GM21390 (cell line): Measurements from ENCODE around the gene ST3GAL3.
"Not testable (repeated sequence)": the region's sequence is repeated elsewhere in the genome, so short reads cannot be mapped to it uniquely, and the experiment has no call there.

Experiments used
- ATAC-seq: cut with Tn5 transposase; IDR thresholded peaks from one replicate; pipeline ENCODE4 v1.9.1; 2021; ENCODE audit not compliant: unreplicated experiment

The ST3GAL3 gene

GRCh38 chr1:43699281-43699680 lies 8.1 kb upstream of the ST3GAL3 start:
- ATAC-seq: no peak

GRCh38 chr1:43703836-43704235 lies 3.5 kb upstream of the ST3GAL3 start:
- no peak for ATAC-seq

GRCh38 chr1:43704838-43705237 lies 2.5 kb upstream of the ST3GAL3 start:
- no peak for ATAC-seq

- no peak for ATAC-seq
Observed at GRCh38 chr1:43705334-43705733, 2.0 kb upstream of the ST3GAL3 start.

GRCh38 chr1:43705982-43706597 lies 1.2 kb upstream of the ST3GAL3 start:
- ATAC-seq: no peak

DNA sequence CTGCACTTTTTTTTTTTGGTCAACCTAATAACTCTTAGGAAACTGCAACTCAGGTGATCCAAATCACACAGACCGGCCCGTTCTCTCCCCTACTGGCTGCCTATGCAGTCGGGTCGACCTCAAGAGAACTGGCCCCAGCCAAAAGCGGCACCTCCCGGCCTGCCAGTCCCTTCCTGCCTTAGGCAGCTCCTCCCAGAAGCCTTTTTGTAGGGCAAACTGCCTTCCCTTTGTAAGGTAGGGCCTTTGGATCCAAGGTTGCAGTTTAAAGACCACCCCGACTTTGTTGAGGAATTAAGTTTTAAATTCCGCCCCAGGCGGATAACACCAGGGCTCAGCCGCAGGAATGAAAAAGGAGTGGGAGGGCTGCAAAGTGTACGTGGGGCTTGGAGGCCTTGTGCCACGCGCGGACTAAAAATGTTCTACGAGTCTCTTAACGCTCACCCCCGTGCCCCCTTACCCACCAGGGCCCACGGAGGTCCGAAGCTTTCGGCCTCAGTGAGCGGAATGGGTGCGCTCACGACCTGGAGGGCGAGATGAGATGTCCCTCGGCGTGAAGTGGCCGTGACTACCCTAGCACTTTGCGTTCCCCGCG lies 642 bp upstream of the ST3GAL3 start:
- no peak for ATAC-seq

GRCh38 chr1:43708002-43708410 lies 670 bp downstream of the ST3GAL3 start:
- ATAC-seq: no peak

- no peak for ATAC-seq
Observed at GRCh38 chr1:43711049-43711448, 3.7 kb downstream of the ST3GAL3 start.

DNA sequence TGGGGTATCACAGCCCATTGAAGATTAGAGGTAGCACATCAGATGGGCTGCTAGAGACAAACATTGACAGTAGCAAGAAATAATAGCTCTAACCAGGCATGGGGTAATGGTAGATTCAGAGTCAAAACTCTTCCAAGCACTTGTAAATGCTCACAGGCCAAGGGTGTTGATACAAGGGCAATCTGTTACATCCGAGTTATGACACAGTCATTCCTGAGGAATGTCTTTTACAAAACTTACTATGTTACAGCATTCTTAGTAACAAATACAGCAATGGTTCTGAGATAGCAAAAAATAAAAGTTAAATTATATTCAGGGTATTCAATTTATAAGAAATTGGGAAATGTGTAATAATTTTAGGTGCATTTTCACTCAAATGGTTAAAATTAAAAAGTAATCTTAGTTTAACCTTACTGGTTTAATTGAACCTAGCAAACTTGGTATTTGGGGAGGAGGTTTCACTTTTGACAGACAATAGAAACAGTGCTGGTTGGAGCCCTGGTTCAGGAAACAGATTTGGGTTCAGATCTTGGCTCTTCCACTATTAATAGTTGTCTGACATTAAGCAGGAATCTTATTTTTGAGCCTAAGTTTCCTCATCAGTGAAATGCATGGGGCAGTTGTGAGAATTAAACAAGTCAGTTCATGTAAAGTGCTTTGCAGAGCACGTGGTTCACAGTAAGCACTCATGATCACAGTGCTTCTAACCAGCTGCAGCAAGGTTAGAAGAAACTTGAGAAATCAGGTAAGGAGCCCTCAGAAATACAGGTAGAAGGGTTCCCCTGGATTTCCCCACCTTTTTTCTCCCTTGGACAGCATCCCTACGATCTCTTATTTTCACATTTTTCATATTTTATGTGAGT lies 4.4 kb downstream of the ST3GAL3 start:
- no peak for ATAC-seq

GRCh38 chr1:43716559-43717281 lies 9.4 kb downstream of the ST3GAL3 start:
- no peak for ATAC-seq

GRCh38 chr1:43719063-43719462 lies 11.7 kb downstream of the ST3GAL3 start:
- no peak for ATAC-seq

DNA sequence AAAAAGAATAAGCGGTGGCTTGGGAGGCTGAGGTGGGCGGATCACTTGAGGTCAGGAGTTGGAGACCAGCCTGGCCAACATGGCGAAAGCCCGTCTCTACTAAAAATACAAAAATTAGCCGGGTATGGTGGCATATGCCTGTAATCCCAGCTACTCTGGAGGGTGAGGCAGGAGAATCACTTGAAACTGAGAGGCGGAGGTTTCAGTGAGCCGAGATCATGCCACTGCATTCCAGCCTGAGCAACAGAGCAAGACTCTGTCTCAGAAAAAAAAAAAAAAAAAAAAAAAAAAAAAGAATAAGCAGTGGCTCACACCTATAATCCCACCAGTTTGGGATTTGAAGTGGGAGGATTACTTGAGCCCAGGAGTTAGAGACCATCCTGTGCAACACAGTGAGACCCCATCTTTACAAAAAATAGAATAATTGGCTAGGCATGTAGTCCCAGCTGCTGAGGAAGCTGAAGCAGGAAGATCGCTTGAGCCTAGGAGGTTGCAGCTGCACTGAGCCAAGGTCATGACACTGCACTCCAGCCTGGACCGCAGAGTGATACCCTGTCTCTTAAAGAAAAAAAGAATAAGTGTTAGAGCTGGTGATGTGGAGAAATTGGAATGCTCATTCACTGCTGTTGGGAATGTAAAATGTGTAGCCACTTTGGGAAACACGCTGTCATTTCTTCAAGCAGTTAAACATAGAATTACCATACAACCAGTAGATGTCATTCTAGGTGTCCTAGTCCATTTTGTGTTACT lies 12.5 kb downstream of the ST3GAL3 start:
- not testable (repeated sequence) for ATAC-seq

GRCh38 chr1:43722810-43723209 lies 15.5 kb downstream of the ST3GAL3 start:
- no peak for ATAC-seq

DNA sequence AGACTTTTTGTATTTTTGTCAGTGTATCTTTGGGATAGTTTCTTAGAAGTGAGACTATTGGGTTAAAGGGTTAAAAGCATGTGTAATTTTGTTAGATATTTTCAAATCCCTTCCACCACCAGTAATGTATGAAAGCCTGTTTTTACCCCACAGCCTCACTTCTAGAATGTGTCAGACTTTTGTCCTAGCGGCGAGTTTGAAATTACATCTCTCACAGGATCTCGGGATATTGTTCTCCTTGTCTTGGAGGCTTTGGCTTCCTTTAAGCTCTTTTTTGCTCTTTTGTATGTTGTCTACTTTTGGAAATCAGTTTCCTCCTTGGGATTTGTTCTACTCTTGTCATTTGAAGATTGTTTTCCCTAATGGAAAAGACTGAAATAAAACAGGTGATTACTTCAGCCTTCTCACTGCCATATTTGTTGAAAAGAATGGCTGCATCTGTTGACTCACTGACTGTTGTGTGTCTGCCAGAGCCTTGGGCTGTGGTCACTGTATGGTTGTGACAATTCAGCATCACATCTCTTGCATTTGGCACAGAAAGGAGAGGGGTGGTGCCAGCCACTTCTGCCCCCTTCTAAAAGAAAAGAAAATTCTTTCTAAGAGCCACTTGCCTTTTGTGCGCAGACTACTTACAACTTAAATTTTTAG lies 22.6 kb downstream of the ST3GAL3 start:
- no peak for ATAC-seq

DNA sequence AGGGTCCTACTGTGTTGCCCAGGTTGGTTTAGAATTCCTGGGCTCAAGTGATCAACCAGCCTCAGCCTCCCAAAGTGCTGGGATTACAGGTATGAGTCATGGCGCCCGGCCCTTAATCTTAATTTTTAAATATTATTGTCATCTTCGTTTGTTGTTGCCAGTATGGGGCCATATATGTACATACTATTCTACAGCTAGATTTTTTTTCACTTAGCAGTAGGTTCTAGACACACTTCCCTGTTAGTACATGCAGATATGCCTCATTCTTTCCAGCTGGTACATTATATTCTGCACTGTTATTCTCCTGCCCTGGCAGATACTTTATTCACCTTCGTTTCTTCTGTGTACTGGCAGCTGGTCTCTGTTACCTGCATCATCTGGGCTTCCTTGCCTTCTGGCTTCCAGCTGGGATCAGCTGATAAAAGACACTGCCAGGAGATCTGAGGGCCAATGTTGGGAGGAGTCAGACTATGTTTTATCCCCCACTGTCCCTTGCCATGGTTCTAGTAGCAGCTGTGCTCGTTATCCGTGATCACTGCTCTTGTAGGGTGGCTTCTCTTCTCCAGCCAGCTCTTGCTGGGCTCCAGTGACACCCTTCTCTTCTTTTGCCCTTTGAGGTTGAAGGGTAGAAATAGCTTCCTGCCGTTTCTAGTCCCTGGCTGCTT lies 24.7 kb downstream of the ST3GAL3 start:
- ATAC-seq: no peak

GRCh38 chr1:43736819-43737218 lies 29.5 kb downstream of the ST3GAL3 start:
- no peak for ATAC-seq

DNA sequence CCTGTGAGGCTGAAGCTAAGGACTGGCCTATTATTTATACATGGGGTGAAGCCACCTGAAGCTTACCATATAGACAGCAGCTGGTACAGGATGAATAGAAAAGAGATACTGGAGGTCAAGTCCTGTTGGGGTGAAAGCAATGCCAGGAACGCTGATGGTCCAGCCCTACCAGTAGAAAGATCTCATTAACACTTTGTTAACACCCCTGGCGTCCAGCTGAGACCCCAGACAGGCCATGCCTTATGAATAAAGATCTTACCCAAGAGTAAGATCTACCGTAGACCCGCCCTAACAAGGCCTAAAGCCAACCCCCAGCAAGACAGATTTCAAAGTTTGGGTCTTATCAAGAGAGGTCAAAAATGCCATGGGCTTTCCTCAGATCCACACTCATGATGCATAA lies 34.7 kb downstream of the ST3GAL3 start:
- ATAC-seq: no peak

- no peak for ATAC-seq
Observed at GRCh38 chr1:43743206-43743605, 35.9 kb downstream of the ST3GAL3 start.

DNA sequence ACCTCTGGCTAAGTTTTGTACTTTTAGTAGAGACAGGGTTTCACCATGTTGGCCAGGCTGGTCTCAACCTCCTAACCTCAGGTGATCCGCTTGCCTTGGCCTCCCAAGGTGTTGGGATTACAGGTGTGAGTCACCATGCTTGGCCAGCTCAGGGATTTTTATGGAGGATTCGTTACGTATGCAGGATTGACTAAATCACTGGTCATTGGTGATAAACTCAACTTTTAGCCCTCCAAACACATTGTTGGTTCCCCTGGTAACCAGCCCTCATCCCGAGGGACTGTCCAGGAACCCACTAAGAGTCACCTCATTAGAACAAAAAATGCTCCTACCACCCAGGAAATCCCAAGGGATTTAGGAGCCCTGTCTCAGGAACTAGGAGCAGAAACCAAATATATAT lies 40.4 kb downstream of the ST3GAL3 start:
- ATAC-seq: no peak

GRCh38 chr1:43750083-43750482 lies 42.7 kb downstream of the ST3GAL3 start:
- ATAC-seq: no peak
